Astrocyte (in vitro differentiated cells and primary cell): ENCODE data around the gene FILIP1L. TPM values are rescaled to one million over a fixed set of nuclear protein-coding genes. Genes with fewer than 3 reads are reported as not detected.

Source experiments
- DNase-seq: peaks from one replicate; pipeline ENCODE4 v3.0.0-alpha.2; 2010; ENCODE audit warnings: low read depth
- FAIRE-seq: peaks from 2 replicates; lab custom pipeline; 2011; peaks lifted over from hg19 to GRCh38; lab: Jason Lieb, UNC
- H2AFZ ChIP-seq: 2 replicates; pipeline ENCODE4 v1.6.0; 2012; ENCODE audit warnings: low read depth, low read length, inconsistent platforms
- H3K27ac ChIP-seq: 2 replicates; pipeline ENCODE4 v1.5.1; 2011; ENCODE audit warnings: low read depth, low read length, inconsistent platforms
- H3K27me3 ChIP-seq: 2 replicates; pipeline ENCODE4 v1.6.0; 2011; ENCODE audit warnings: low read length, inconsistent platforms; ENCODE audit not compliant: insufficient read depth
- H3K36me3 ChIP-seq: 2 replicates; pipeline ENCODE4 v1.5.1; 2011; ENCODE audit warnings: low read length, inconsistent platforms; ENCODE audit not compliant: insufficient read depth
- H3K4me1 ChIP-seq: 2 replicates; pipeline ENCODE4 v1.5.1; 2011; ENCODE audit warnings: low read length, inconsistent platforms; ENCODE audit not compliant: insufficient read depth
- H3K4me2 ChIP-seq: 2 replicates; pipeline ENCODE4 v1.6.0; 2012; ENCODE audit warnings: low read length, inconsistent platforms
- H3K4me3 ChIP-seq: 2 replicates; pipeline ENCODE4 v1.5.1; 2011; ENCODE audit warnings: low read depth, mild to moderate bottlenecking, low read length, inconsistent platforms; ENCODE audit not compliant: insufficient read depth
- H3K79me2 ChIP-seq: 2 replicates; pipeline ENCODE4 v1.6.0; 2012; ENCODE audit warnings: mild to moderate bottlenecking, low read length, inconsistent platforms; ENCODE audit not compliant: insufficient read depth
- H3K9ac ChIP-seq: 2 replicates; pipeline ENCODE4 v1.6.0; 2012; ENCODE audit warnings: mild to moderate bottlenecking, low read length, inconsistent platforms
- H3K9me3 ChIP-seq: 2 replicates; pipeline ENCODE4 v1.5.1; 2012; ENCODE audit warnings: low read depth, mild to moderate bottlenecking, low read length, inconsistent platforms; ENCODE audit not compliant: insufficient read depth
- H4K20me1 ChIP-seq: 2 replicates; pipeline ENCODE4 v1.6.0; 2012; ENCODE audit warnings: low read length, inconsistent platforms; ENCODE audit not compliant: insufficient read depth
- H3K27ac Mint-ChIP-seq: one replicate; pipeline ENCODE4 v1.8.0; 2021; ENCODE audit warnings: mild to moderate bottlenecking, mixed read lengths; ENCODE audit not compliant: unreplicated experiment
- H3K27me3 Mint-ChIP-seq: one replicate; pipeline ENCODE4 v1.8.0; 2021; ENCODE audit warnings: low read depth, mixed read lengths; ENCODE audit not compliant: unreplicated experiment
- H3K36me3 Mint-ChIP-seq: one replicate; pipeline ENCODE4 v1.8.0; 2021; ENCODE audit warnings: low read depth, mixed read lengths; ENCODE audit not compliant: unreplicated experiment
- H3K4me1 Mint-ChIP-seq: one replicate; pipeline ENCODE4 v1.8.0; 2021; ENCODE audit warnings: low read depth, mixed read lengths; ENCODE audit not compliant: unreplicated experiment
- H3K4me3 Mint-ChIP-seq: one replicate; pipeline ENCODE4 v1.8.0; 2021; ENCODE audit warnings: mild to moderate bottlenecking, moderate library complexity, mixed read lengths; ENCODE audit not compliant: unreplicated experiment
- H3K9me3 Mint-ChIP-seq: one replicate; pipeline ENCODE4 v1.8.0; 2021; ENCODE audit warnings: mild to moderate bottlenecking, mixed read lengths; ENCODE audit not compliant: unreplicated experiment
- EZH2 ChIP-seq: IDR thresholded peaks from 2 replicates; pipeline ENCODE4 v1.6.1; 2012; ENCODE audit warnings: mild to moderate bottlenecking, low read length, inconsistent platforms; ENCODE audit not compliant: insufficient read depth
- total RNA-seq: library from RNA; stranded (reverse); gene quantifications from 2 replicates; pipeline ENCODE4 v1.2.1, GENCODE V29; 2021
- TF ChIP-seq, protein P1 (sequence below): IDR thresholded peaks from 2 replicates; pipeline ENCODE4 v1.5.1; 2011; ENCODE audit warnings: low read depth, mild to moderate bottlenecking, inconsistent platforms, low read length, moderate library complexity; ENCODE audit not compliant: insufficient read depth

The FILIP1L gene
- total RNA-seq, 1 donor from 2014 or later = 209 TPM

DNA sequence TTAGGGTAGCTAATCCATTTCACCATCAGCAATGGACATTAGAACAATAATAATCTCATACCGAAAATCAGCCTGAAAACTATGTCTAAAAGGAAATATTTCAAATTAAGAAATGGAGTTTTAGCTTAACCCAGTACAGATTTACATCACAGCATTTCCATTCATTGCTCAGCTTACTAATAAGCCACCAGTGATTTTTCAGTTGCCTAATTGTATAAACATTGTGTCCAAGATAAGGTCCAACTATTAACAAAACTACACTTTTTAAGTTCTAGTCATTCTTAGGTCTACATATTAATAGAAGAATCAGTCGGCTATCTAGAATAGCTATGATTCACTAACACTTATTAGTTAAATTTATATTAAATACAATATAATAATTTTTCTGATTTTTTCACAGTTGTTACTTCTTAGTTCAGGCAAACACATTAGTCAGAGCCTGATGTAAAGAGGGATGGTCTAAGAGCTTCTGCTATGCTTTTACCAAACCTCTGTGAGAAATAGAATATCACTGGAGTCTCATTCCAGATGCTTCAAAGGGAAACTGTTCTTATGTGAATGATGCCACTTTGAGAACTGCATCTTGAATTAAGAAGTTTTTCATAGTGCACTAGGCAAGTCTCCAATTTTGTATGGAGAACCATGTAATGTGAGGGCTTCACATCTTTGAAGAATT, 222.6 kb downstream of the FILIP1L start:
- Mint-ChIP-seq H3K9me3 (peaks cover 3% of the 10 kb centered on the region), H3K27ac (no peak overlapping the region), H3K36me3 (no peaks in the 10 kb centered on the region), H3K4me3 (no peak overlapping the region), H3K27me3 (no peaks in the 10 kb centered on the region), H3K4me1 (peaks cover 25% of the 10 kb centered on the region)
- H3K4me2 ChIP-seq = no peak overlapping the region
- no peak overlapping the region for H3K4me3 ChIP-seq
- no peaks in the 10 kb centered on the region for H3K36me3 ChIP-seq
- FAIRE-seq = no peak
- peaks cover 14% of the 10 kb centered on the region for H3K4me1 ChIP-seq
- H3K9ac ChIP-seq = no peak overlapping the region
- H3K79me2 ChIP-seq = no peaks in the 10 kb centered on the region
- no peaks in the 10 kb centered on the region for H3K27me3 ChIP-seq
- no peaks in the 10 kb centered on the region for H4K20me1 ChIP-seq
- DNase-seq = no peak
- no peak overlapping the region for H2AFZ ChIP-seq
- no peak overlapping the region for H3K27ac ChIP-seq
- TF ChIP-seq, protein P1, sequence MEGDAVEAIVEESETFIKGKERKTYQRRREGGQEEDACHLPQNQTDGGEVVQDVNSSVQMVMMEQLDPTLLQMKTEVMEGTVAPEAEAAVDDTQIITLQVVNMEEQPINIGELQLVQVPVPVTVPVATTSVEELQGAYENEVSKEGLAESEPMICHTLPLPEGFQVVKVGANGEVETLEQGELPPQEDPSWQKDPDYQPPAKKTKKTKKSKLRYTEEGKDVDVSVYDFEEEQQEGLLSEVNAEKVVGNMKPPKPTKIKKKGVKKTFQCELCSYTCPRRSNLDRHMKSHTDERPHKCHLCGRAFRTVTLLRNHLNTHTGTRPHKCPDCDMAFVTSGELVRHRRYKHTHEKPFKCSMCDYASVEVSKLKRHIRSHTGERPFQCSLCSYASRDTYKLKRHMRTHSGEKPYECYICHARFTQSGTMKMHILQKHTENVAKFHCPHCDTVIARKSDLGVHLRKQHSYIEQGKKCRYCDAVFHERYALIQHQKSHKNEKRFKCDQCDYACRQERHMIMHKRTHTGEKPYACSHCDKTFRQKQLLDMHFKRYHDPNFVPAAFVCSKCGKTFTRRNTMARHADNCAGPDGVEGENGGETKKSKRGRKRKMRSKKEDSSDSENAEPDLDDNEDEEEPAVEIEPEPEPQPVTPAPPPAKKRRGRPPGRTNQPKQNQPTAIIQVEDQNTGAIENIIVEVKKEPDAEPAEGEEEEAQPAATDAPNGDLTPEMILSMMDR = no peak
- TF ChIP-seq EZH2 = no peak
- no peaks in the 10 kb centered on the region for H3K9me3 ChIP-seq

DNA sequence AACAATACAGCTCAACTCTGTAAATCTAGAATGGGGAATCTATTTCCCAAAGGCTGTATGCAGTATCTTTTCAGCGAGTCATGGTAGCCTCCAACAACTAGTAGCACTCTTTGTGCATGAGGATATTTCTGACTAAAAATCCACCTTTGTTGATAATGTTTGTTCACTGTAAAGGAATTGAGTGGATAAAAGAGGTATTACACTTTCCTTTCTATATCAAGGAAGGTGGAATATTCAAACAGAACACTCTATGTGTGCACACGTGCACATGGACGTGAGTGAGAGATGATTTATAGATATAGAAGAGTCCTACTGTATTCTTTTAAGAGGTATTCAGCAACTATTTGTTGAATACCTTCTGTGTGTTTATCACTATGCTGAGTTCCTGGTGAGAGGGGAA, 228.4 kb downstream of the FILIP1L start:
- Mint-ChIP-seq H3K9me3 (peaks cover 3% of the 10 kb centered on the region), H3K36me3 (no peaks in the 10 kb centered on the region), H3K27me3 (no peaks in the 10 kb centered on the region), H3K4me1 (peaks cover 17% of the 10 kb centered on the region), H3K4me3 (no peak overlapping the region), H3K27ac (peak overlapping the region; percentile 80)
- no peaks in the 10 kb centered on the region for H4K20me1 ChIP-seq
- H3K9me3 ChIP-seq = no peaks in the 10 kb centered on the region
- H3K27ac ChIP-seq = no peak overlapping the region
- no peak overlapping the region for H3K4me2 ChIP-seq
- H3K9ac ChIP-seq = no peak overlapping the region
- TF ChIP-seq EZH2 = no peak
- TF ChIP-seq, protein P1 = no peak
- no peak overlapping the region for H2AFZ ChIP-seq
- no peak overlapping the region for H3K4me3 ChIP-seq
- no peaks in the 10 kb centered on the region for H3K27me3 ChIP-seq
- no peaks in the 10 kb centered on the region for H3K79me2 ChIP-seq
- DNase-seq = no peak
- H3K4me1 ChIP-seq = no peaks in the 10 kb centered on the region
- FAIRE-seq = no peak
- no peaks in the 10 kb centered on the region for H3K36me3 ChIP-seq

DNA sequence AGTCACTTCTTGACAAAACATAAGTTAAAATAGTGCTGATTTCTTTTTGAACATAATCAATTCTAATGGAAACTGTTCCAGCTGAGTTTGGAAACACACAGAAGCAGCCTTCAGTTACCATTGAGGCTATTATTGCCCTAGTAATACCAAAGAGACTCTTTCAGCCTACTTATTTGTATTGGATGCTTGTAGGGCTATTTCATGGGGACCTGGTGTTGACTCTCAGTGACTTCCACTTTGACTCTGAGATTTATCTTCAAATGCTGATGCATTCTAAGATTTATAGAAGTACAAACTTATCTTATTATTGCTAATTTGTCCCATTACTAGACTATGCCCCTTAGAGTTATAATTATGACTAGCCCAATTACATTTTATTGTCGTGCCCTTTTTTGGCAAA, 229.2 kb downstream of the FILIP1L start:
- Mint-ChIP-seq H3K27me3 (no peaks in the 10 kb centered on the region), H3K4me1 (peaks cover 17% of the 10 kb centered on the region), H3K27ac (no peak overlapping the region), H3K4me3 (no peak overlapping the region), H3K36me3 (no peaks in the 10 kb centered on the region), H3K9me3 (peaks cover 3% of the 10 kb centered on the region)
- H3K27ac ChIP-seq = no peak overlapping the region
- no peak overlapping the region for H3K9ac ChIP-seq
- FAIRE-seq (no peak), DNase-seq (no peak)
- H2AFZ ChIP-seq = no peak overlapping the region
- no peak overlapping the region for H3K4me2 ChIP-seq
- no peak overlapping the region for H3K4me3 ChIP-seq
- H3K79me2 ChIP-seq = no peaks in the 10 kb centered on the region
- H3K36me3 ChIP-seq = no peaks in the 10 kb centered on the region
- H3K9me3 ChIP-seq = no peaks in the 10 kb centered on the region
- H4K20me1 ChIP-seq = no peaks in the 10 kb centered on the region
- H3K27me3 ChIP-seq = no peaks in the 10 kb centered on the region
- TF ChIP-seq, protein P1 = no peak
- TF ChIP-seq EZH2 = no peak
- H3K4me1 ChIP-seq = no peaks in the 10 kb centered on the region
